IMR-90 (cell line): ENCODE data around the gene SURF2. TPM values are rescaled to one million over a fixed set of nuclear protein-coding genes. Genes with fewer than 3 reads are reported as not detected.

Source experiments
- ATAC-seq: fragments of 200-7000 bp; cut with Tn5 transposase; 2 replicates; pipeline ENCODE4 v1.9.1; 2020; ENCODE audit warnings: low read depth, mild to moderate bottlenecking, moderate library complexity
- Bru-seq: library from RNA; stranded (reverse); fragments of 400-500 nt; gene quantifications from one replicate; lab custom pipeline; 2021; lab: Mats Ljungman, UMichigan
- BruChase-seq, 2 experiments: library from RNA; stranded (reverse); fragments of 400-500 nt; gene quantifications; one replicate each; lab custom pipeline; 2021; lab: Mats Ljungman, UMichigan
- BruUV-seq: library from RNA; stranded (reverse); fragments of 400-500 nt; replicated peaks from 2 replicates; lab custom pipeline; 2021; lab: Mats Ljungman, UMichigan
- CTCF ChIA-PET: fragments of 300-600 bp; formaldehyde crosslinking; extraction: SDS; loops from one replicate; lab custom pipeline; 2021; ENCODE audit warnings: antibody characterized with exemption; lab: Yijun Ruan, JAX
- POLR2A ChIA-PET: fragments of 300-600 bp; sonication (Branson Sonifier 250); formaldehyde crosslinking; loops from one replicate; lab custom pipeline; 2022; ENCODE audit warnings: antibody characterized with exemption; ENCODE audit not compliant: unreplicated experiment; lab: Charles Lee
- DNase-seq: peaks from one replicate; pipeline ENCODE4 v3.0.0; 2013
- H2AFZ ChIP-seq: replicated peaks from 2 replicates; pipeline ENCODE3; 2013; ENCODE audit warnings: low read length, mild to moderate bottlenecking; ENCODE audit not compliant: poor library complexity
- H2AK5ac ChIP-seq: 2 replicates; pipeline ENCODE4 v1.6.1; 2013; ENCODE audit warnings: low read depth, low read length, inconsistent platforms
- H2AK9ac ChIP-seq: replicated peaks from 2 replicates; pipeline ENCODE3; 2013; ENCODE audit warnings: mild to moderate bottlenecking, low read depth, low read length, moderate library complexity; ENCODE audit not compliant: poor library complexity
- H2BK120ac ChIP-seq: 2 replicates; pipeline ENCODE4 v1.6.1; 2013; ENCODE audit warnings: low read depth, low read length, inconsistent platforms
- H2BK15ac ChIP-seq: 3 replicates; pipeline ENCODE4 v1.6.1; 2013; ENCODE audit warnings: low read depth, low read length, inconsistent platforms
- H2BK20ac ChIP-seq: 2 replicates; pipeline ENCODE4 v1.6.1; 2013; ENCODE audit warnings: low read depth, mild to moderate bottlenecking, inconsistent platforms, low read length, moderate library complexity
- H2BK5ac ChIP-seq: 2 replicates; pipeline ENCODE4 v1.6.1; 2013; ENCODE audit warnings: mild to moderate bottlenecking, low read depth, low read length, inconsistent platforms; ENCODE audit not compliant: poor library complexity, severe bottlenecking
- H3K14ac ChIP-seq: replicated peaks from 2 replicates; pipeline ENCODE4 v1.6.1; 2013; ENCODE audit warnings: low read depth, low read length, inconsistent platforms
- H3K18ac ChIP-seq: 2 replicates; pipeline ENCODE4 v1.6.1; 2013; ENCODE audit warnings: low read depth, low read length, control low read depth
- H3K23ac ChIP-seq: 2 replicates; pipeline ENCODE4 v1.6.1; 2013; ENCODE audit warnings: low read depth, low read length, inconsistent platforms
- H3K27ac ChIP-seq: 2 replicates; pipeline ENCODE4 v1.5.1; 2013; ENCODE audit warnings: mild to moderate bottlenecking, control low read depth, low read length; ENCODE audit not compliant: insufficient read depth
- H3K27me3 ChIP-seq: 2 replicates; pipeline ENCODE4 v1.6.1; 2013; ENCODE audit warnings: low read length; ENCODE audit not compliant: control insufficient read depth, insufficient read depth
- H3K36me3 ChIP-seq: 2 replicates; pipeline ENCODE4 v1.6.1; 2013; ENCODE audit warnings: low read length, mixed read lengths; ENCODE audit not compliant: control insufficient read depth, insufficient read depth
- H3K4ac ChIP-seq: 2 replicates; pipeline ENCODE4 v1.6.1; 2013; ENCODE audit warnings: low read depth, low read length, inconsistent platforms
- H3K4me1 ChIP-seq: 2 replicates; pipeline ENCODE4 v1.6.1; 2013; ENCODE audit warnings: low read length, mixed read lengths; ENCODE audit not compliant: control insufficient read depth, insufficient read depth
- H3K4me2 ChIP-seq: 2 replicates; pipeline ENCODE4 v1.6.1; 2013; ENCODE audit warnings: low read depth, mild to moderate bottlenecking, control low read depth, low read length, moderate library complexity
- H3K4me3 ChIP-seq: 2 replicates; pipeline ENCODE4 v1.5.1; 2013; ENCODE audit warnings: low read depth, mild to moderate bottlenecking, control low read depth, low read length, moderate library complexity; ENCODE audit not compliant: insufficient read depth
- H3K56ac ChIP-seq: 2 replicates; pipeline ENCODE4 v1.6.1; 2013; ENCODE audit warnings: low read length, inconsistent platforms; ENCODE audit not compliant: insufficient read depth; ENCODE audit errors: extremely low read depth
- H3K79me1 ChIP-seq, 2 experiments: 2 replicates each; pipeline ENCODE4 v1.6.1; 2013; ENCODE audit warnings: low read length in 2 of 2, inconsistent platforms in 1 of 2, low read depth in 1 of 2
- H3K9ac ChIP-seq: 2 replicates; pipeline ENCODE4 v1.6.1; 2013; ENCODE audit warnings: low read depth, low read length, control low read depth
- H3K9me1 ChIP-seq: 2 replicates; pipeline ENCODE4 v1.6.1; 2013; ENCODE audit warnings: low read length, inconsistent platforms; ENCODE audit not compliant: insufficient read depth
- H3K9me3 ChIP-seq: 2 replicates; pipeline ENCODE4 v1.6.1; 2013; ENCODE audit warnings: low read length; ENCODE audit not compliant: control insufficient read depth, insufficient read depth
- H4K20me1 ChIP-seq: 2 replicates; pipeline ENCODE4 v1.6.1; 2013; ENCODE audit warnings: low read length, inconsistent platforms; ENCODE audit not compliant: insufficient read depth
- H4K5ac ChIP-seq: 2 replicates; pipeline ENCODE4 v1.6.1; 2013; ENCODE audit warnings: mild to moderate bottlenecking, low read depth, low read length, control low read depth
- H4K8ac ChIP-seq, 2 experiments: 2 replicates each; pipeline ENCODE4 v1.6.1; 2013; ENCODE audit warnings: low read depth in 2 of 2, low read length in 2 of 2, control low read depth in 1 of 2, inconsistent platforms in 1 of 2
- H4K91ac ChIP-seq: 2 replicates; pipeline ENCODE4 v1.6.1; 2013; ENCODE audit warnings: low read depth, low read length, inconsistent platforms; ENCODE audit not compliant: insufficient read depth
- MAZ ChIP-seq: IDR thresholded peaks from 2 replicates; pipeline ENCODE4 v1.6.1; 2012; ENCODE audit warnings: low read depth, mild to moderate bottlenecking, low read length, improper control_type of control experiment, moderate library complexity, borderline replicate concordance
- MXI1 ChIP-seq: IDR thresholded peaks from 2 replicates; pipeline ENCODE4 v1.6.1; 2012; ENCODE audit warnings: low read depth, mild to moderate bottlenecking, low read length, moderate library complexity, borderline replicate concordance
- POLR2A ChIP-seq: IDR thresholded peaks from 2 replicates; pipeline ENCODE4 v1.6.1; 2012; ENCODE audit warnings: mild to moderate bottlenecking, low read depth, low read length
- SMC3 ChIP-seq: fragments of 150-350 bp; IDR thresholded peaks from 2 replicates; pipeline ENCODE4 v1.6.1; 2016; ENCODE audit warnings: low read depth, mild to moderate bottlenecking, antibody characterized with exemption, low read length, moderate library complexity
- WGBS, 2 experiments: methylation state at CpG; one replicate each; pipeline versions ENCODE4 v1.1.5 to v1.1.7; 2013; ENCODE audit warnings: missing lambda C conversion rate in 2 of 2; ENCODE audit not compliant: insufficient read length in 1 of 2; ENCODE audit errors: extremely low coverage in 2 of 2; 5-methylcytosine and 5-hydroxymethylcytosine counted together
- dilution Hi-C: fragments of 300-500 bp; cut with HindIII; formaldehyde crosslinking; loops from one replicate; pipeline ENCODE4 v1.14.3; 2018; ENCODE audit warnings: low sequenced_read_pairs; ENCODE audit not compliant: unreplicated experiment
- in situ Hi-C: fragments of 300-500 bp; cut with MboI; formaldehyde crosslinking; loops from 3 replicates; pipeline ENCODE4 v1.14.3; 2019; ENCODE audit warnings: low sequenced_read_pairs, inconsistent platforms, mixed read lengths
- intact Hi-C: fragments of 100-400 bp; cut with micrococcal nuclease; formaldehyde crosslinking; loops from 2 replicates; pipeline ENCODE4 v1.10.0; 2022
- long read RNA-seq: library from polyadenylated mRNA; unstranded; transcript quantifications from one replicate; pipeline ENCODE4 v2.0.0, GENCODE V29; 2021; ENCODE audit not compliant: unreplicated experiment
- polyA plus RNA-seq, 3 experiments: library from polyadenylated mRNA; depleted of rRNA; stranded (reverse); fragments of >200 nt; gene quantifications; 2 replicates each; pipeline ENCODE4 v1.2.3, GENCODE V29; 2012; ENCODE audit warnings: low replicate concordance in 1 of 3
- total RNA-seq: library from RNA; depleted of rRNA; stranded (reverse); fragments of >200 nt; gene quantifications from 2 replicates; pipeline ENCODE4 v1.2.3, GENCODE V29; 2012; rRNA removed

The SURF2 gene
- total RNA-seq (9.9 and 12.5 TPM in 2 replicates), polyA plus RNA-seq (2012; rRNA removed) (16.3 and 21.8 TPM in 2 replicates), Bru-seq, nascent RNA (percentile 45 among the genes with signal in this experiment), BruChase-seq, experiment 1, labeled RNA remaining after a 6-hour chase (percentile 37 among the genes with signal in this experiment), BruChase-seq, experiment 2, labeled RNA remaining after a 2-hour chase (percentile 39 among the genes with signal in this experiment)
- 15.3 and 16.3 TPM in 2 replicates for polyA plus RNA-seq (2012; cell fraction: cytosol; rRNA removed)
- polyA plus RNA-seq (2012; cell fraction: nucleus; rRNA removed; ENCODE audit: low replicate concordance), result 6.4 and 7.7 TPM in 2 replicates
- long read RNA-seq, transcript SURF2-201 (6 exons, 842 nt), result major isoform, 7 of 16 reads
- long read RNA-seq, partial matches to known transcripts, result 5 of 16 reads
- long read RNA-seq, other reads (novel, unspliced or antisense), result 4 of 16 reads

DNA sequence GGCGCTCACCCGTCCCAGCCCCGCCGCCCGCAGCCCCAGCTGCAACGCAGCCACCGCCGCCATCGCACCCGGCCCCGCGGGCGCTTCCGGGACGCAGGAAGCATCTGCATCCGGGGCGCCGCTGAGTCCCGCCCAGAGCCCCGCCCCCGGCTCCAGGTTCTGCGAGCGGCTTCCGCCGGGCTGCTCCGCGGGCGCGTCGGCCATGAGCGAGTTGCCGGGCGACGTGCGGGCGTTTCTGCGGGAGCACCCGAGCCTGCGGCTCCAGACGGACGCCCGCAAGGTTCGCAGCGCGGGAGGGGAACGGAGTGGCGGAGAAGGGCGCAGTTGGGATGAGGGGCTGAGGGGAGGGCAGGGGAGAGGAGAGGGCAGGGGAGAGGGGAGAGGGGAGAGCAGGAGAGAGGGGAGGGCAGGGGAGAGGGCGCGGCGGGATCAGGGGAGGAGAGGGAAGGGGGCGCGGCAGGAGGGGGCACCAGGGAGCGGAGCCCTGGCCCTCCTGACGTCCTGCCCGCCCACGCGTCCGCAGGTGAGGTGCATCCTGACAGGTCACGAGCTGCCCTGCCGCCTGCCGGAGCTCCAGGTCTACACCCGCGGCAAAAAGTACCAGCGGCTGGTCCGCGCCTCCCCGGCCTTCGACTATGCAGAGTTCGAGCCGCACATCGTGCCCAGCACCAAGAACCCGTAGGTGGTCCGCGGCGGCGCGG is at the start of gene SURF2, which contains the start of gene SURF1:
Gene SURF2, plus strand, starts transcription at position 160 of the 701 bp plus-strand sequence. Its CDS starts 43 bp downstream, at position 203.
Gene SURF1, minus strand, starts transcription at position 97 of the 701 bp plus-strand sequence. Its CDS starts 34 bp downstream, at position 63.
- Histone ChIP-seq H2AK5ac (peak within 1 kb of the TSS; percentile 66), H2BK15ac (no peak within 1 kb of the TSS), H3K18ac (peak within 1 kb of the TSS; percentile 58; the same call in 1 of the 2 replicates), H3K27me3 (no peaks in the 10 kb centered on the region), H4K5ac (peak within 1 kb of the TSS; percentile 83), H4K20me1 (peaks cover 51% of the 10 kb centered on the region), H3K4me3 (peak within 1 kb of the TSS; percentile 99), H3K4me1 (peaks cover 10% of the 10 kb centered on the region; the same call in 1 of the 2 replicates), H4K8ac (peak within 1 kb of the TSS; percentile 82 to 89; a peak in 2 of 4 replicates), H3K9ac (peak within 1 kb of the TSS; percentile 88), H3K9me3 (no peaks in the 10 kb centered on the region), H3K79me1 (peaks cover 27 to 80% of the 10 kb centered on the region in 2 experiments), H2BK120ac (peak within 1 kb of the TSS; percentile 43; the same call in 1 of the 2 replicates), H3K4ac (peak within 1 kb of the TSS; percentile 87), H2AK9ac (peak within 1 kb of the TSS; percentile 96), H3K27ac (peak within 1 kb of the TSS; percentile 87), H3K36me3 (peaks cover 42% of the 10 kb centered on the region), H4K91ac (peak within 1 kb of the TSS; percentile 66), H3K23ac (peak within 1 kb of the TSS; percentile 75; the same call in 1 of the 2 replicates), H2BK5ac (peak within 1 kb of the TSS; percentile 43), H3K14ac (peak within 1 kb of the TSS; percentile 81; the same call in 1 of the 2 replicates), H3K4me2 (peak within 1 kb of the TSS; percentile 97), H2AFZ (peak within 1 kb of the TSS; percentile 93), H3K9me1 (no peaks in the 10 kb centered on the region; the same call in 1 of the 2 replicates), H2BK20ac (no peak within 1 kb of the TSS), H3K56ac (peak within 1 kb of the TSS; percentile 60; the same call in 1 of the 2 replicates)
- POLR2A ChIA-PET, result interaction anchor here (1.1 kb wide), 1 partner anchor 9 kb away, joined by 6 read pairs; the partner anchor contains the start of genes MED22 and RPL7A
- intact Hi-C loops (loop anchor here (2.0 kb wide), 1 partner anchor 130 kb away; no protein-coding TSS in a partner anchor), in situ Hi-C loops (no loop called here), dilution Hi-C loops (no loop called here)
- peak; percentile 83 for ATAC-seq
- 0% methylated on average over 19 of the region's 78 CpGs; no CpG with 5 or more reads in 1 of the 2 experiments for WGBS, 2 experiments
- CTCF ChIA-PET, result no interaction called here
- TF ChIP-seq MXI1 (peak; percentile 70), SMC3 (no peak), MAZ (peak; percentile 30; the same call in 1 of the 2 replicates), POLR2A (peak; percentile 40; the same call in 1 of the 2 replicates)
- DNase-seq, result peak; percentile 66
- BruUV-seq, result no TSS peak
